Loucy (cell line): Measurements from ENCODE around the gene DSC3.
"Not testable (repeated sequence)": the region's sequence is repeated elsewhere in the genome, so short reads cannot be mapped to it uniquely, and the experiment has no call there.

Source experiments
- H2AFZ ChIP-seq: fragments of 200-600 bp; sonication (generic); 2 replicates; pipeline ENCODE4 v1.6.0; 2016; ENCODE audit warnings: antibody characterized with exemption, mild to moderate bottlenecking, low read length, moderate library complexity
- H3F3A ChIP-seq: fragments of 200-600 bp; 2 replicates; pipeline ENCODE4 v1.6.0; 2016; ENCODE audit warnings: antibody characterized with exemption, low read depth, mild to moderate bottlenecking
- H3K27me3 ChIP-seq: fragments of 200-600 bp; sonication (generic); 2 replicates; pipeline ENCODE4 v1.6.1; 2014; ENCODE audit warnings: low read length, mild to moderate bottlenecking; ENCODE audit not compliant: insufficient read depth, poor library complexity, severe bottlenecking
- H3K36me3 ChIP-seq: fragments of 200-600 bp; sonication (generic); 2 replicates; pipeline ENCODE4 v1.6.1; 2016; ENCODE audit warnings: low read length; ENCODE audit not compliant: insufficient read depth
- H3K4me1 ChIP-seq: fragments of 200-600 bp; sonication (generic); 2 replicates; pipeline ENCODE4 v1.5.1; 2014; ENCODE audit warnings: low read length, mild to moderate bottlenecking; ENCODE audit not compliant: insufficient read depth, poor library complexity, severe bottlenecking
- H3K4me2 ChIP-seq: fragments of 200-600 bp; sonication (generic); 2 replicates; pipeline ENCODE4 v1.6.0; 2014; ENCODE audit warnings: antibody characterized with exemption, low read length, low read depth, mild to moderate bottlenecking; ENCODE audit not compliant: poor library complexity, severe bottlenecking
- H3K4me3 ChIP-seq: fragments of 200-600 bp; sonication (generic); 2 replicates; pipeline ENCODE4 v1.5.1; 2014; ENCODE audit warnings: low read length, mild to moderate bottlenecking, mixed read lengths; ENCODE audit not compliant: poor library complexity, severe bottlenecking
- H3K79me2 ChIP-seq: fragments of 200-600 bp; sonication (generic); 2 replicates; pipeline ENCODE4 v1.6.1; 2014; ENCODE audit warnings: low read length; ENCODE audit not compliant: insufficient read depth
- H3K9ac ChIP-seq: fragments of 200-600 bp; sonication (generic); 2 replicates; pipeline ENCODE4 v1.6.0; 2014; ENCODE audit warnings: mild to moderate bottlenecking, low read depth, low read length, moderate library complexity; ENCODE audit not compliant: poor library complexity, severe bottlenecking
- H3K9me2 ChIP-seq: fragments of 200-600 bp; sonication (generic); replicated peaks from 2 replicates; pipeline ENCODE4 v1.6.1; 2016; ENCODE audit warnings: low read depth, low read length, mixed read lengths
- H3K9me3 ChIP-seq: fragments of 200-600 bp; sonication (generic); 2 replicates; pipeline ENCODE4 v1.6.1; 2014; ENCODE audit warnings: mild to moderate bottlenecking, antibody characterized with exemption, low read length, low read depth; ENCODE audit not compliant: insufficient read depth
- H4K20me1 ChIP-seq: fragments of 200-600 bp; sonication (generic); 2 replicates; pipeline ENCODE4 v1.6.0; 2014; ENCODE audit warnings: antibody characterized with exemption, low read length, mild to moderate bottlenecking; ENCODE audit not compliant: insufficient read depth, poor library complexity, severe bottlenecking
- CTCF ChIP-seq: fragments of 200-600 bp; sonication (generic); conservative IDR thresholded peaks from 2 replicates; pipeline ENCODE4 v1.5.1; 2014; ENCODE audit warnings: mild to moderate bottlenecking, antibody characterized with exemption, low read length
- EZH2phosphoT487 ChIP-seq: fragments of 200-600 bp; IDR thresholded peaks from 2 replicates; pipeline ENCODE4 v1.6.1; 2018; ENCODE audit warnings: antibody characterized with exemption, mild to moderate bottlenecking, moderate library complexity, borderline replicate concordance

Gene DSC3

GRCh38 chr18:31040686-31041270, 1.8 kb downstream of the DSC3 start:
- Histone ChIP-seq H3K9ac (no peak overlapping the region), H3K27me3 (no peaks in the 10 kb centered on the region), H3K4me2 (no peak overlapping the region)

GRCh38 chr18:31039426-31039825, 3.1 kb downstream of the DSC3 start:
- no peaks in the 10 kb centered on the region for H3K27me3 ChIP-seq
- H3K79me2 ChIP-seq: no peaks in the 10 kb centered on the region
- H3F3A ChIP-seq: no peaks in the 10 kb centered on the region
- no peak overlapping the region for H3K4me3 ChIP-seq
- H3K9ac ChIP-seq: no peak overlapping the region
- no peak overlapping the region for H3K4me2 ChIP-seq
- no peaks in the 10 kb centered on the region; the same call in 1 of the 2 replicates for H3K9me3 ChIP-seq
- no peaks in the 10 kb centered on the region for H4K20me1 ChIP-seq
- H3K9me2 ChIP-seq: no peaks in the 10 kb centered on the region
- H3K4me1 ChIP-seq: no peaks in the 10 kb centered on the region
- H3K36me3 ChIP-seq: no peaks in the 10 kb centered on the region
- TF ChIP-seq EZH2phosphoT487 (no peak), CTCF (no peak)
- H2AFZ ChIP-seq: no peak overlapping the region

More at GRCh38 chr18:31040686-31041270, 1.8 kb downstream of the DSC3 start:
- Histone ChIP-seq H3K36me3 (no peaks in the 10 kb centered on the region), H4K20me1 (no peaks in the 10 kb centered on the region), H3K79me2 (no peaks in the 10 kb centered on the region), H3F3A (no peaks in the 10 kb centered on the region), H3K4me3 (no peak overlapping the region), H3K4me1 (no peaks in the 10 kb centered on the region), H2AFZ (no peak overlapping the region), H3K9me3 (no peaks in the 10 kb centered on the region; the same call in 1 of the 2 replicates), H3K9me2 (no peaks in the 10 kb centered on the region)
- no peak for TF ChIP-seq CTCF
- no peak for TF ChIP-seq EZH2phosphoT487

- not testable (repeated sequence) for H3K4me2 ChIP-seq, H3K4me3 ChIP-seq, H3K9me2 ChIP-seq, H3K9me3 ChIP-seq, H3K27me3 ChIP-seq, H3K4me1 ChIP-seq, H3K79me2 ChIP-seq, H3K36me3 ChIP-seq, H3F3A ChIP-seq, H3K9ac ChIP-seq, H2AFZ ChIP-seq, H4K20me1 ChIP-seq
These were observed 4.9 kb downstream of the DSC3 start for GRCh38 chr18:31037686-31038085.

DNA sequence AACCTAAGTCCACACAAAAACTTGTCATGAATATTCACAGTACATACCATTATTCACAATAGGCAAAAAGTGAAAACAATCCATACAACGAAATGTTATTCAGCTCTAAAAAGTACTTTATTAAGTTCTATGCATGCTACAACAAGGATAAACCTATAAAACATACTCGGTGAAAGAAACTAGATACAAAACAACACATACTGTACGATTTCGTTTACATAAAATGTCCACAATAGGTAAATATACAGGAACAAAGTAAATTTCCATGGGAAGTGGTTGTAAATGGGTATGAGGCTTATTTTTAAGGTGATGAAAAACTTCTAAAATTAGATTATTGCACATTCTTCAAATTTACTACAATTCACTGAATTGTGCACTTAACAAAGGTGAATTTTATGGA, 8.0 kb downstream of the DSC3 start:
- no peak overlapping the region for H3K4me3 ChIP-seq
- H3K4me2 ChIP-seq: no peak overlapping the region
- no peak for TF ChIP-seq CTCF
- no peak for TF ChIP-seq EZH2phosphoT487

More for the DNA sequence above, 8.0 kb downstream of the DSC3 start:
- no peaks in the 10 kb centered on the region for H3K4me1 ChIP-seq
- H3K9me2 ChIP-seq: no peaks in the 10 kb centered on the region
- no peaks in the 10 kb centered on the region for H3K79me2 ChIP-seq
- no peak overlapping the region for H2AFZ ChIP-seq
- H3K9ac ChIP-seq: no peak overlapping the region
- no peaks in the 10 kb centered on the region for H3K27me3 ChIP-seq
- no peaks in the 10 kb centered on the region for H3K9me3 ChIP-seq
- no peaks in the 10 kb centered on the region for H4K20me1 ChIP-seq
- no peaks in the 10 kb centered on the region for H3F3A ChIP-seq
- no peaks in the 10 kb centered on the region for H3K36me3 ChIP-seq
